K562 (cell line): ENCODE data around the gene ADI1.

Experiments
- CTCF ChIP-seq, 3 experiments: IDR thresholded peaks in 2 of 3; conservative IDR thresholded peaks in 1 of 3; 2 replicates each; pipeline ENCODE4 v1.5.1; 2011 to 2012; ENCODE audit warnings: low read length in 3 of 3, mild to moderate bottlenecking in 3 of 3, control low read depth in 2 of 3, improper control_type of control experiment in 1 of 3, inconsistent platforms in 1 of 3, low read depth in 1 of 3, mixed read lengths in 1 of 3, moderate library complexity in 1 of 3; ENCODE audit not compliant: insufficient read depth in 2 of 3
- EHMT2 ChIP-seq: fragments of 450-650 bp; IDR thresholded peaks from 2 replicates; pipeline ENCODE4 v1.6.1; 2018; ENCODE audit warnings: antibody characterized with exemption
- ETV6 ChIP-seq, 3 experiments: fragments of 150-350 bp in 1 of 3; sonication (generic) in 1 of 3; formaldehyde crosslinking in 1 of 3; IDR thresholded peaks; 2 replicates each; pipeline versions ENCODE4 v1.6.1 to v1.8.0; 2014 to 2022; ENCODE audit warnings: borderline replicate concordance in 2 of 3, low read depth in 2 of 3, antibody characterized with exemption in 1 of 3, low read length in 1 of 3, mild to moderate bottlenecking in 1 of 3, missing genetic modification reagents in 1 of 3
- HMG20A ChIP-seq: fragments of 450-650 bp; formaldehyde crosslinking; conservative IDR thresholded peaks from 2 replicates; pipeline ENCODE4 v1.4.0; 2020; ENCODE audit warnings: mild to moderate bottlenecking, mixed read lengths
- KDM1A ChIP-seq, 2 experiments: fragments of 450-650 bp; IDR thresholded peaks; 2 replicates each; pipeline ENCODE4 v1.6.1; 2016; ENCODE audit warnings: mild to moderate bottlenecking in 2 of 2
- NFRKB ChIP-seq: fragments of 450-650 bp; IDR thresholded peaks from 2 replicates; pipeline ENCODE4 v1.6.1; 2016; ENCODE audit warnings: low read depth
- POLR2A ChIP-seq: fragments of 450-650 bp; conservative IDR thresholded peaks from 2 replicates; pipeline ENCODE4 v1.6.1; 2016
- RFX5 ChIP-seq: IDR thresholded peaks from 2 replicates; pipeline ENCODE4 v1.6.1; 2011; ENCODE audit warnings: low read depth, mild to moderate bottlenecking, improper control_type of control experiment, low read length
- U2AF1 ChIP-seq: fragments of 200-400 bp; formaldehyde crosslinking; optimal IDR thresholded peaks from 2 replicates; pipeline ENCODE3; 2017; ENCODE audit warnings: mild to moderate bottlenecking, low read depth, low read length, moderate library complexity

- TF ChIP-seq ETV6 (IDR thresholded peaks at IDR 0.05; ENCODE audit: borderline replicate concordance in 1 of 2, low read depth in 2 of 2, low read length in 1 of 2) = no peak
- no peak for TF ChIP-seq ETV6 (CRISPR knock-in tag; IDR thresholded peaks at IDR 0.05; ENCODE audit: borderline replicate concordance)
- TF ChIP-seq NFRKB = no peak
- TF ChIP-seq POLR2A = no peak
- TF ChIP-seq RFX5 = no peak
- no peak for TF ChIP-seq EHMT2
- no peak for TF ChIP-seq CTCF (IDR thresholded peaks at IDR 0.05 in 2 of 3, conservative IDR thresholded peaks at IDR 0.05 in 1 of 3; ENCODE audit: insufficient read depth in 2 of 3, low read depth in 1 of 3, low read length in 3 of 3)
- TF ChIP-seq HMG20A = no peak
- TF ChIP-seq U2AF1 = no peak
- TF ChIP-seq KDM1A (IDR thresholded peaks at IDR 0.05) = no peak
Observed at GRCh38 chr2:3494984-3495666, 24.2 kb downstream of the ADI1 start.
